ENCODE results near the gene CEBPB. TPM values are rescaled to one million over a fixed set of nuclear protein-coding genes. Genes with fewer than 3 reads are reported as not detected.

The CEBPB gene
- total and polyA plus RNA-seq, 4 donors, result 19.7 to 61.8 (median 29.2) TPM

- H3K4me3 ChIP-seq (ENCODE audit: low read depth in 1 of 3, low read length in 3 of 3), result no peak overlapping the region
- peaks cover 0 to 5% (median 5%) of the 10 kb centered on the region in 4 donors for H3K4me1 ChIP-seq (ENCODE audit: control insufficient read depth in 4 of 4, insufficient read depth in 4 of 4, low read length in 3 of 4)
- 76% methylated on average over 1 of the region's 1 CpG for WGBS
- H3K27ac ChIP-seq (ENCODE audit: low read depth in 1 of 2, low read length in 2 of 2), result no peak overlapping the region
- no peaks in the 10 kb centered on the region for H3K9me3 ChIP-seq (ENCODE audit: control insufficient read depth in 4 of 4, low read length in 3 of 4)
- H3K27me3 ChIP-seq (ENCODE audit: control insufficient read depth in 4 of 4, insufficient read depth in 4 of 4, low read length in 3 of 4), result no peaks in the 10 kb centered on the region
- TF ChIP-seq GABPA (IDR thresholded peaks at IDR 0.05 in 1 of 2, conservative IDR thresholded peaks at IDR 0.05 in 1 of 2), result no peak
- TF ChIP-seq, protein P1, sequence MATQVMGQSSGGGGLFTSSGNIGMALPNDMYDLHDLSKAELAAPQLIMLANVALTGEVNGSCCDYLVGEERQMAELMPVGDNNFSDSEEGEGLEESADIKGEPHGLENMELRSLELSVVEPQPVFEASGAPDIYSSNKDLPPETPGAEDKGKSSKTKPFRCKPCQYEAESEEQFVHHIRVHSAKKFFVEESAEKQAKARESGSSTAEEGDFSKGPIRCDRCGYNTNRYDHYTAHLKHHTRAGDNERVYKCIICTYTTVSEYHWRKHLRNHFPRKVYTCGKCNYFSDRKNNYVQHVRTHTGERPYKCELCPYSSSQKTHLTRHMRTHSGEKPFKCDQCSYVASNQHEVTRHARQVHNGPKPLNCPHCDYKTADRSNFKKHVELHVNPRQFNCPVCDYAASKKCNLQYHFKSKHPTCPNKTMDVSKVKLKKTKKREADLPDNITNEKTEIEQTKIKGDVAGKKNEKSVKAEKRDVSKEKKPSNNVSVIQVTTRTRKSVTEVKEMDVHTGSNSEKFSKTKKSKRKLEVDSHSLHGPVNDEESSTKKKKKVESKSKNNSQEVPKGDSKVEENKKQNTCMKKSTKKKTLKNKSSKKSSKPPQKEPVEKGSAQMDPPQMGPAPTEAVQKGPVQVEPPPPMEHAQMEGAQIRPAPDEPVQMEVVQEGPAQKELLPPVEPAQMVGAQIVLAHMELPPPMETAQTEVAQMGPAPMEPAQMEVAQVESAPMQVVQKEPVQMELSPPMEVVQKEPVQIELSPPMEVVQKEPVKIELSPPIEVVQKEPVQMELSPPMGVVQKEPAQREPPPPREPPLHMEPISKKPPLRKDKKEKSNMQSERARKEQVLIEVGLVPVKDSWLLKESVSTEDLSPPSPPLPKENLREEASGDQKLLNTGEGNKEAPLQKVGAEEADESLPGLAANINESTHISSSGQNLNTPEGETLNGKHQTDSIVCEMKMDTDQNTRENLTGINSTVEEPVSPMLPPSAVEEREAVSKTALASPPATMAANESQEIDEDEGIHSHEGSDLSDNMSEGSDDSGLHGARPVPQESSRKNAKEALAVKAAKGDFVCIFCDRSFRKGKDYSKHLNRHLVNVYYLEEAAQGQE (IDR thresholded peaks at IDR 0.05), result no peak
- no peak for TF ChIP-seq RXRA (IDR thresholded peaks at IDR 0.05)
- TF ChIP-seq, protein P2, sequence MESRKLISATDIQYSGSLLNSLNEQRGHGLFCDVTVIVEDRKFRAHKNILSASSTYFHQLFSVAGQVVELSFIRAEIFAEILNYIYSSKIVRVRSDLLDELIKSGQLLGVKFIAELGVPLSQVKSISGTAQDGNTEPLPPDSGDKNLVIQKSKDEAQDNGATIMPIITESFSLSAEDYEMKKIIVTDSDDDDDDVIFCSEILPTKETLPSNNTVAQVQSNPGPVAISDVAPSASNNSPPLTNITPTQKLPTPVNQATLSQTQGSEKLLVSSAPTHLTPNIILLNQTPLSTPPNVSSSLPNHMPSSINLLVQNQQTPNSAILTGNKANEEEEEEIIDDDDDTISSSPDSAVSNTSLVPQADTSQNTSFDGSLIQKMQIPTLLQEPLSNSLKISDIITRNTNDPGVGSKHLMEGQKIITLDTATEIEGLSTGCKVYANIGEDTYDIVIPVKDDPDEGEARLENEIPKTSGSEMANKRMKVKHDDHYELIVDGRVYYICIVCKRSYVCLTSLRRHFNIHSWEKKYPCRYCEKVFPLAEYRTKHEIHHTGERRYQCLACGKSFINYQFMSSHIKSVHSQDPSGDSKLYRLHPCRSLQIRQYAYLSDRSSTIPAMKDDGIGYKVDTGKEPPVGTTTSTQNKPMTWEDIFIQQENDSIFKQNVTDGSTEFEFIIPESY (IDR thresholded peaks at IDR 0.05), result no peak
- no peak for TF ChIP-seq FOXA1 (IDR thresholded peaks at IDR 0.05)
- TF ChIP-seq FOXA2 (IDR thresholded peaks at IDR 0.05), result no peak
- TF ChIP-seq, protein P3, sequence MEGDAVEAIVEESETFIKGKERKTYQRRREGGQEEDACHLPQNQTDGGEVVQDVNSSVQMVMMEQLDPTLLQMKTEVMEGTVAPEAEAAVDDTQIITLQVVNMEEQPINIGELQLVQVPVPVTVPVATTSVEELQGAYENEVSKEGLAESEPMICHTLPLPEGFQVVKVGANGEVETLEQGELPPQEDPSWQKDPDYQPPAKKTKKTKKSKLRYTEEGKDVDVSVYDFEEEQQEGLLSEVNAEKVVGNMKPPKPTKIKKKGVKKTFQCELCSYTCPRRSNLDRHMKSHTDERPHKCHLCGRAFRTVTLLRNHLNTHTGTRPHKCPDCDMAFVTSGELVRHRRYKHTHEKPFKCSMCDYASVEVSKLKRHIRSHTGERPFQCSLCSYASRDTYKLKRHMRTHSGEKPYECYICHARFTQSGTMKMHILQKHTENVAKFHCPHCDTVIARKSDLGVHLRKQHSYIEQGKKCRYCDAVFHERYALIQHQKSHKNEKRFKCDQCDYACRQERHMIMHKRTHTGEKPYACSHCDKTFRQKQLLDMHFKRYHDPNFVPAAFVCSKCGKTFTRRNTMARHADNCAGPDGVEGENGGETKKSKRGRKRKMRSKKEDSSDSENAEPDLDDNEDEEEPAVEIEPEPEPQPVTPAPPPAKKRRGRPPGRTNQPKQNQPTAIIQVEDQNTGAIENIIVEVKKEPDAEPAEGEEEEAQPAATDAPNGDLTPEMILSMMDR (IDR thresholded peaks at IDR 0.05; ENCODE audit: low read depth, low read length, missing input control), result no peak
- no peak for TF ChIP-seq YY1 (IDR thresholded peaks at IDR 0.05)
- TF ChIP-seq SP1 (IDR thresholded peaks at IDR 0.05), result no peak
- TF ChIP-seq ATF3 (IDR thresholded peaks at IDR 0.05), result no peak
- TF ChIP-seq NR2F2 (IDR thresholded peaks at IDR 0.05), result no peak
- no peak for TF ChIP-seq EGR1 (IDR thresholded peaks at IDR 0.05; ENCODE audit: low read depth in 2 of 2)
- no peak for TF ChIP-seq HNF4G (IDR thresholded peaks at IDR 0.05)
- no peak for TF ChIP-seq RAD21 (IDR thresholded peaks at IDR 0.05)
- TF ChIP-seq TAF1 (conservative IDR thresholded peaks at IDR 0.05), result no peak
- no peak for TF ChIP-seq JUND (IDR thresholded peaks at IDR 0.05)
- no peaks in the 10 kb centered on the region for H3K36me3 ChIP-seq (ENCODE audit: control insufficient read depth in 4 of 4, insufficient read depth in 3 of 4, low read depth in 1 of 4, low read length in 3 of 4)
- DNase-seq (ENCODE audit: low spot score), result no peak
- no peak overlapping the region for H3K9ac ChIP-seq (ENCODE audit: low read depth in 1 of 2, low read length in 2 of 2)
Measured at GRCh38 chr20:50224052-50224451, 33.4 kb downstream of the CEBPB start.

Measured in liver (tissue), 9 donors.